ENCODE results near the gene PLXDC1. TPM values are rescaled to one million over a fixed set of nuclear protein-coding genes. Genes with fewer than 3 reads are reported as not detected.
A peak's percentile ranks its signal among the peaks of the same experiment; 100 is the strongest.

The PLXDC1 gene
- total and polyA plus RNA-seq, 2 of the 13 experiments (the other 11 are each of a cell fraction or from before 2014, with no cell fraction given): not detected

DNA sequence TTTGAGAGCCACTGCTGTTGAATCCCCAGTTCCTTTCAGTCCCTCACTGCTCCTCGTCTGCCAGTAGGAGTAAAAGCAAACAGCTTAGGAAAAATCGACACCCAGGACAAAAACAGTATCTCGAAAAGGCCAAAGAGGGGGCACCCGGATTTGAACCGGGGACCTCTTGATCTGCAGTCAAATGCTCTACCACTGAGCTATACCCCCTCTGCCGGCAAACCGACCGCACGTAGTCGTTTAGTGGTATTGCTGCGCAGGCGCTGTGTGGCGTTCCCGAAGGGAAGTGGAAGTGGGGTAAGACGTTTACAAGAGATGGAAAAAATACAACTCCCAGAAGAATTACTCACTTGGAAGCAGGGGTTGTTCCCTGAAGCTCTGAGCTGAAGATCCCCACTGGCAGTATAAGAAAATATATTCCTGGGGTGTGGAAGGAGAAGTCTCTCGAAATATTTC lies 2.2 kb upstream of the PLXDC1 start (continued):
- no peak for TF ChIP-seq BCLAF1 (IDR thresholded peaks at IDR 0.05)
- TF ChIP-seq SKIL (CRISPR knock-in tag; IDR thresholded peaks at IDR 0.05; ENCODE audit: borderline replicate concordance): no peak
- no peak for TF ChIP-seq ZNF382 (CRISPR knock-in tag; IDR thresholded peaks at IDR 0.05; ENCODE audit: borderline replicate concordance)
- no peak for TF ChIP-seq RFX1 (IDR thresholded peaks at IDR 0.05)
- TF ChIP-seq ZFP1 (CRISPR knock-in tag; IDR thresholded peaks at IDR 0.05): no peak
- TF ChIP-seq KMT2B (CRISPR knock-in tag; IDR thresholded peaks at IDR 0.05): 0 out of 2 replicates have a peak, but pooled peaks have one; percentile 14
- TF ChIP-seq ZNF740 (CRISPR knock-in tag; IDR thresholded peaks at IDR 0.05): no peak
- no peak for TF ChIP-seq PCBP2 (optimal IDR thresholded peaks at IDR 0.05; ENCODE audit: low read depth, low read length, poor library complexity, severe bottlenecking)
- TF ChIP-seq, protein P1, sequence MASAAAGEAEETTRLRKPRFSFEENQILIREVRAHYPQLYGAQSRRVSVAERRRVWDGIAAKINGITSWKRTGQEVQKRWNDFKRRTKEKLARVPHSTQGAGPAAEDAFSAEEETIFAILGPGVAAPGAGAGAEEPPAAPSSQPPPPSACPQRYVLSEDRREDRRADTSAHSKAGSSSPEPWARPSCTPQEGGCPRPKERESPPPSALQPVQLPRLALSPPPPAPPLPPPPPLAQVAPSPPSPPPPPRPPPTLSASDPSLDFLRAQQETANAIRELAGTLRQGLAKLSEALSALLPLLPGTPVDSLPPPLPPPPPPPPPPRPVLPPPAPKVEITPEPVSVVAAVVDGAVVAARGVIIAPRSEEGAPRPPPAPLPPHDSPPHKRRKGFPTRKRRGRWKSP (CRISPR knock-in tag; IDR thresholded peaks at IDR 0.05): peak; percentile 43
- no peak for TF ChIP-seq MZF1 (CRISPR knock-in tag; IDR thresholded peaks at IDR 0.05; ENCODE audit: borderline replicate concordance)
- TF ChIP-seq SIN3A (IDR thresholded peaks at IDR 0.05; ENCODE audit: borderline replicate concordance, low read depth, low read length): peak; percentile 75; the same call in 1 of the 2 replicates
- TF ChIP-seq FOSL1 (CRISPR knock-in tag; IDR thresholded peaks at IDR 0.05; ENCODE audit: borderline replicate concordance): no peak
- no peak for TF ChIP-seq ZHX1 (CRISPR knock-in tag; IDR thresholded peaks at IDR 0.05; ENCODE audit: low read depth)
- TF ChIP-seq ZNF724P (CRISPR knock-in tag; IDR thresholded peaks at IDR 0.05; ENCODE audit: borderline replicate concordance): no peak
- TF ChIP-seq SALL1 (CRISPR knock-in tag; IDR thresholded peaks at IDR 0.05): no peak; the same call in 1 of the 2 replicates
- TF ChIP-seq, protein P2, sequence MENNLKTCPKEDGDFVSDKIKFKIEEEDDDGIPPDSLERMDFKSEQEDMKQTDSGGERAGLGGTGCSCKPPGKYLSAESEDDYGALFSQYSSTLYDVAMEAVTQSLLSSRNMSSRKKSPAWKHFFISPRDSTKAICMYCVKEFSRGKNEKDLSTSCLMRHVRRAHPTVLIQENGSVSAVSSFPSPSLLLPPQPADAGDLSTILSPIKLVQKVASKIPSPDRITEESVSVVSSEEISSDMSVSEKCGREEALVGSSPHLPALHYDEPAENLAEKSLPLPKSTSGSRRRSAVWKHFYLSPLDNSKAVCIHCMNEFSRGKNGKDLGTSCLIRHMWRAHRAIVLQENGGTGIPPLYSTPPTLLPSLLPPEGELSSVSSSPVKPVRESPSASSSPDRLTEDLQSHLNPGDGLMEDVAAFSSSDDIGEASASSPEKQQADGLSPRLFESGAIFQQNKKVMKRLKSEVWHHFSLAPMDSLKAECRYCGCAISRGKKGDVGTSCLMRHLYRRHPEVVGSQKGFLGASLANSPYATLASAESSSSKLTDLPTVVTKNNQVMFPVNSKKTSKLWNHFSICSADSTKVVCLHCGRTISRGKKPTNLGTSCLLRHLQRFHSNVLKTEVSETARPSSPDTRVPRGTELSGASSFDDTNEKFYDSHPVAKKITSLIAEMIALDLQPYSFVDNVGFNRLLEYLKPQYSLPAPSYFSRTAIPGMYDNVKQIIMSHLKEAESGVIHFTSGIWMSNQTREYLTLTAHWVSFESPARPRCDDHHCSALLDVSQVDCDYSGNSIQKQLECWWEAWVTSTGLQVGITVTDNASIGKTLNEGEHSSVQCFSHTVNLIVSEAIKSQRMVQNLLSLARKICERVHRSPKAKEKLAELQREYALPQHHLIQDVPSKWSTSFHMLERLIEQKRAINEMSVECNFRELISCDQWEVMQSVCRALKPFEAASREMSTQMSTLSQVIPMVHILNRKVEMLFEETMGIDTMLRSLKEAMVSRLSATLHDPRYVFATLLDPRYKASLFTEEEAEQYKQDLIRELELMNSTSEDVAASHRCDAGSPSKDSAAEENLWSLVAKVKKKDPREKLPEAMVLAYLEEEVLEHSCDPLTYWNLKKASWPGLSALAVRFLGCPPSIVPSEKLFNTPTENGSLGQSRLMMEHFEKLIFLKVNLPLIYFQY (CRISPR knock-in tag; IDR thresholded peaks at IDR 0.05; ENCODE audit: borderline replicate concordance): peak; percentile 71; the same call in 1 of the 2 replicates
- TF ChIP-seq STAG1 (CRISPR knock-in tag; IDR thresholded peaks at IDR 0.05): no peak; the same call in 1 of the 2 replicates
